Limb (tissue), 2 donors: ENCODE measurements around the gene GPR4.

ENCODE experiments used
- DNase-seq, 2 donors: peaks; one replicate each; pipeline ENCODE4 v3.0.0-alpha.2; 2016; ENCODE audit errors: extremely low spot score in 2 of 2

The GPR4 gene

DNA sequence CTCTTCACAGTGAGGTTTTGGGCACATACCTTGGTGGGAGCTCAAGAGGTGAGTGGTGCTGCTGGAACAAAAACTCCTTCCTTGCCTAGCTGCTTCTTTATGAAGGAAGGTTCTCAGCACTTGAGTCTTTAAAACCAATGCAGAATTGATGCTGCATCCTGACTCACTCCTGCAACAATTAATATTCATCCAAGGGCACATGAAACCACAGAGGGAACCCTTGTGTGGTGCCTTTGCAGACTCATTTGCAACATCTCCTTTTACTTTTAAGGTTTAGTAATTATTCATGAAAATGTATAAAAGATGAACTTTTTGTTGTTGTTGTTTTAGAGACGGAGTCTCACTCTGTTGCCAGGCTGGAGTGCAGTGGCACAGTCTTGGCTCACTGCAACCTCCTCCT lies 47.5 kb downstream of the GPR4 start:
- no peak for DNase-seq

DNA sequence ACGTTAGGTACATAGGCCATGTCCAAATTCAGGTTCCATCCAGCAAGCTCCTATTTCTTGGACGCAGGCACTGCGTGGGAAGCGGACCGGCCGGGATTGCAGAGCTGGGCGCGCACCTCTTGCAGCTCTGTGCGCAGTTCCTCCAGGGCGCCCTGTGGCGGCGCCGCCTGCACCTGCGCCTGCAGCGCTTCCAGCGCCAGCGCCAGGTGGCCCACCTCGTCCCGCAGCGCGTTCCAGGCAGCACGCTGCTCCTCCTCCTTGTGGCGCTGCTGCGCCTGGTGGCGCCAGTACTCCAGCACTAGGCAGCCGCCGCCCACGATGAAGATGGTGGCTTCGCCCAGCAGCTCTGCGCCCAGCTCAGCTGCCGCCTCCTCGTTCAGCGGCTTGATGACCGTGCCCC lies 48.5 kb downstream of the GPR4 start:
- DNase-seq, result no peak

DNA sequence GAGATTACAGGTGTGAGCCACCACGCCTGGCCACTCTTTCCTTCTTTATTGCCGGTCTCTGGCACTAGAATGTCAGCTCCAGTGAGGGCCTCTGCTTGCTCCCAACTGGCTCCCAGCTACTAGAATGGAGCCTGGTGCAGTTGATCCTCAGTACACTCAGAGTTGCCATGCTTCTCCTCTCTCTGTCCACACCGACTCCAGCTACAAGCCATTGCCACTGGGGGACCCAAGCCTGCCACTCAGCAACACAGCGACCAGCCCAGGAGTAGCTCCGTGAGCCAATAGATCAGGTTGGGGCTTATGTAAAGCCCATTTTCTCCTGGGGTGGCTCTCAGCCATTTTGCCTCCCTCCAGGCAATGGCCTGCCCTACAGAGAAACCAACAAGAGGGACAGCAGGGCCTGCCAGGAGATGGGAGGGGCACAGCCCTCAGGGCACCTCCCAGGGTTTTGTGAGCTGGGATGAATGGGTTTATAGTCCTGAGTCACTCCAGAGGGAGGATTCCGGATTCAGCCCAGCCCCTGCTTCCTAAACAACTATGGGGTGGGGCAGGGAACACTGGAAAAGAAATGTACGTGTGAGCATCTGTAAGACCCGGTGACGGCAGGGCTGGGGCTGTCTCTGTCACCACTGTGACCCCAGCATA lies 53.9 kb downstream of the GPR4 start:
- DNase-seq, result no peak

DNA sequence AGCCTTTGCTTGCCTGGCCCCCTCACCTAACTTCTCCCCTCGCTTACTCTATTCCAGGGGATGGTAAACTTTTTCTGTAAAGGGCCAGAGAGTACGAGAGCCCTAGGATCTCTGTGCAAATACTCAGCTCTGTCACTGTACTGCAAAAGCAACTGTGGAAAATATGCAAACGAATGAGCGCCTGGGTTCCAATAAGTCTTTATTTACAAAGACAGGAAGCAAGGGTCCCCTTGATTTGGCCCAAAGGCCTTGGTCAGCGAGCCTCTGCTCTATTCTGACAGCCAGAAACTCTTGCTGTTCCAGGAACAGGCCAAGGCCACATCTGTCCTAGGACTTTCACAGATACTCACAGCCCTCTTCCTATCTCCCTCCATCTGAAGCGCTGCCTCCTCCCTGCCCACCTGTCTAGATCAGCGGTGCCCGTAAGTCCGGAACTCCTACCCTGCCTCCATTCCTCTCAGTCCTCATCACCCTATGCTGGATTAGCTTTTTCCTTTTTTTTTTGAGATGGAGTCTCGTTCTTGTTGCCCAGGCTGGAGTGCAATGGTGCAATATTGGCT lies 54.7 kb downstream of the GPR4 start:
- DNase-seq, result no peak

DNA sequence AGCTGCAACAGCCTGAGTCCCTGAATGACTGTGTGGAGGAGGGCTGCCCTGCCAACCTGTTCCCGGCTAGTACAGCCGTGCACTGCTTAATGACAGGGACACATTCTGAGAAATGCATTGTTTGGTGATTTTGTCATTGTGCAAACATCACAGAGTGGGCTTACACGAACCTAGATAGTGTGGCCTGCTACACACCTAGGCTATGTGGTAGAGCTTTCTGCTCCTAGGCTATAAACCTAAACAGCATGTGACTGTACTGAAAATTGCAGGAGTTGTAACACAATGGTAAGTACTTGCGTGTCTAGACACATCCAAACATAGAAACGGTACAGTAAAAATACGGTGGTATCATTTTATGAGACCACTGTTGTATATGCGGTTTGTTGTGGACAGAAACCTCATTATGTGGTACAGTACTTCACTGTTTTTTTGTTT lies 59.8 kb downstream of the GPR4 start:
- no peak for DNase-seq
